Panc1 (cell line): ENCODE results near the gene PRF1. TPM values are rescaled to one million over a fixed set of nuclear protein-coding genes. Genes with fewer than 3 reads are reported as not detected.
"Not testable (repeated sequence)": the region's sequence is repeated elsewhere in the genome, so short reads cannot be mapped to it uniquely, and the experiment has no call there.

ENCODE experiments used
- ATAC-seq: fragments of 200-7000 bp; cut with Tn5 transposase; 2 replicates; pipeline ENCODE4 v1.9.1; 2020; ENCODE audit warnings: mild to moderate bottlenecking, moderate library complexity
- BruUV-seq: library from RNA; stranded (reverse); fragments of 400-500 nt; replicated peaks from 2 replicates; lab custom pipeline; 2021; lab: Mats Ljungman, UMichigan
- CTCF ChIA-PET: fragments of 300-600 bp; sonication (Branson Sonifier 250); formaldehyde crosslinking; loops from one replicate; lab custom pipeline; 2022; ENCODE audit warnings: antibody characterized with exemption; lab: Charles Lee
- POLR2A ChIA-PET: fragments of 300-600 bp; sonication (Branson Sonifier 250); formaldehyde crosslinking; loops from one replicate; lab custom pipeline; 2022; ENCODE audit warnings: antibody characterized with exemption; lab: Charles Lee
- DNase-seq: peaks from one replicate; pipeline ENCODE4 v3.0.0-alpha.2; 2010; ENCODE audit warnings: low read depth, low spot score
- H3K27ac ChIP-seq: 2 replicates; pipeline ENCODE4 v1.5.1; 2011; ENCODE audit warnings: mild to moderate bottlenecking, low read length, inconsistent platforms
- H3K27me3 ChIP-seq: fragments of 200-500 bp; sonication (Bioruptor generic); 2 replicates; pipeline ENCODE4 v1.6.0; 2014; ENCODE audit warnings: low read length, inconsistent platforms; ENCODE audit not compliant: control insufficient read depth, insufficient read depth
- H3K36me3 ChIP-seq: fragments of 200-500 bp; sonication (Bioruptor generic); 2 replicates; pipeline ENCODE4 v1.5.1; 2014; ENCODE audit warnings: inconsistent platforms, mild to moderate bottlenecking, low read length, moderate library complexity; ENCODE audit not compliant: control insufficient read depth, insufficient read depth
- H3K4me1 ChIP-seq: 2 replicates; pipeline ENCODE4 v1.5.1; 2011; ENCODE audit warnings: inconsistent platforms, mild to moderate bottlenecking, low read length, moderate library complexity; ENCODE audit not compliant: control insufficient read depth, insufficient read depth
- H3K4me3 ChIP-seq, 2 experiments: 2 replicates each; pipeline ENCODE4 v1.5.1; 2011 to 2012; ENCODE audit warnings: low read depth in 2 of 2, low read length in 2 of 2, mild to moderate bottlenecking in 2 of 2, inconsistent platforms in 1 of 2, moderate library complexity in 1 of 2
- H3K9me3 ChIP-seq: fragments of 200-500 bp; sonication (Bioruptor generic); 2 replicates; pipeline ENCODE4 v1.5.1; 2014; ENCODE audit warnings: low read depth, mild to moderate bottlenecking, inconsistent platforms, low read length, moderate library complexity; ENCODE audit not compliant: control insufficient read depth, insufficient read depth
- POLR2AphosphoS5 ChIP-seq: IDR thresholded peaks from 2 replicates; pipeline ENCODE4 v1.6.1; 2012; ENCODE audit warnings: mild to moderate bottlenecking, low read depth, low read length, moderate library complexity
- REST ChIP-seq, 2 experiments: IDR thresholded peaks; 2 replicates each; pipeline ENCODE4 v1.6.1; 2011 to 2012; ENCODE audit warnings: low read depth in 2 of 2, control low read depth in 1 of 2, low read length in 1 of 2, mild to moderate bottlenecking in 1 of 2, moderate library complexity in 1 of 2; ENCODE audit not compliant: insufficient read depth in 1 of 2
- SIN3A ChIP-seq: IDR thresholded peaks from 2 replicates; pipeline ENCODE4 v1.6.1; 2012; ENCODE audit warnings: low read depth, mild to moderate bottlenecking, low read length, moderate library complexity, borderline replicate concordance; ENCODE audit not compliant: insufficient read depth
- TCF7L2 ChIP-seq: IDR thresholded peaks from 2 replicates; pipeline ENCODE4 v1.6.1; 2011; ENCODE audit warnings: mild to moderate bottlenecking, low read depth, low read length, inconsistent platforms
- in situ Hi-C: cut with HindIII; loops from 2 replicates; pipeline ENCODE4 v1.10.0; 2016; ENCODE audit warnings: low sequenced_read_pairs, low pct_unique_long_range_greater_than_20kb
- intact Hi-C: fragments of 100-400 bp; cut with micrococcal nuclease; formaldehyde crosslinking; loops from one replicate; pipeline ENCODE4 v1.10.0; 2022; ENCODE audit not compliant: unreplicated experiment
- total RNA-seq: library from RNA; stranded (reverse); gene quantifications from one replicate; pipeline ENCODE4 v1.2.1, GENCODE V29; 2021; ENCODE audit not compliant: unreplicated experiment
- TF ChIP-seq, protein P1 (sequence below): fragments of 450-650 bp; IDR thresholded peaks from 2 replicates; pipeline ENCODE4 v1.5.1; 2017; ENCODE audit warnings: mild to moderate bottlenecking

PRF1 gene
- total RNA-seq, 1 experiment from 2014 or later = not detected

- no peaks in the 10 kb centered on the region for H3K36me3 ChIP-seq
- no peaks in the 10 kb centered on the region for H3K4me1 ChIP-seq
- in situ Hi-C loops (no loop called here), intact Hi-C loops (no loop called here)
- peaks cover 3% of the 10 kb centered on the region; the same call in 1 of the 2 replicates for H3K27me3 ChIP-seq
- ChIA-PET CTCF (no interaction called here), POLR2A (no interaction called here)
- BruUV-seq = no TSS peak
- ATAC-seq (no peak), DNase-seq (no peak)
- TF ChIP-seq, protein P1, sequence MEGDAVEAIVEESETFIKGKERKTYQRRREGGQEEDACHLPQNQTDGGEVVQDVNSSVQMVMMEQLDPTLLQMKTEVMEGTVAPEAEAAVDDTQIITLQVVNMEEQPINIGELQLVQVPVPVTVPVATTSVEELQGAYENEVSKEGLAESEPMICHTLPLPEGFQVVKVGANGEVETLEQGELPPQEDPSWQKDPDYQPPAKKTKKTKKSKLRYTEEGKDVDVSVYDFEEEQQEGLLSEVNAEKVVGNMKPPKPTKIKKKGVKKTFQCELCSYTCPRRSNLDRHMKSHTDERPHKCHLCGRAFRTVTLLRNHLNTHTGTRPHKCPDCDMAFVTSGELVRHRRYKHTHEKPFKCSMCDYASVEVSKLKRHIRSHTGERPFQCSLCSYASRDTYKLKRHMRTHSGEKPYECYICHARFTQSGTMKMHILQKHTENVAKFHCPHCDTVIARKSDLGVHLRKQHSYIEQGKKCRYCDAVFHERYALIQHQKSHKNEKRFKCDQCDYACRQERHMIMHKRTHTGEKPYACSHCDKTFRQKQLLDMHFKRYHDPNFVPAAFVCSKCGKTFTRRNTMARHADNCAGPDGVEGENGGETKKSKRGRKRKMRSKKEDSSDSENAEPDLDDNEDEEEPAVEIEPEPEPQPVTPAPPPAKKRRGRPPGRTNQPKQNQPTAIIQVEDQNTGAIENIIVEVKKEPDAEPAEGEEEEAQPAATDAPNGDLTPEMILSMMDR = no peak
- TF ChIP-seq REST (IDR thresholded peaks at IDR 0.05; ENCODE audit: insufficient read depth in 1 of 2, low read depth in 2 of 2, low read length in 1 of 2) = no peak
- no peak for TF ChIP-seq POLR2AphosphoS5
- no peak for TF ChIP-seq SIN3A
- TF ChIP-seq TCF7L2 = no peak
- no peak overlapping the region for H3K27ac ChIP-seq
- H3K9me3 ChIP-seq = no peaks in the 10 kb centered on the region
- H3K4me3 ChIP-seq = no peak overlapping the region
Measured at GRCh38 chr10:70582793-70583668, 19.5 kb downstream of the PRF1 start.

DNA sequence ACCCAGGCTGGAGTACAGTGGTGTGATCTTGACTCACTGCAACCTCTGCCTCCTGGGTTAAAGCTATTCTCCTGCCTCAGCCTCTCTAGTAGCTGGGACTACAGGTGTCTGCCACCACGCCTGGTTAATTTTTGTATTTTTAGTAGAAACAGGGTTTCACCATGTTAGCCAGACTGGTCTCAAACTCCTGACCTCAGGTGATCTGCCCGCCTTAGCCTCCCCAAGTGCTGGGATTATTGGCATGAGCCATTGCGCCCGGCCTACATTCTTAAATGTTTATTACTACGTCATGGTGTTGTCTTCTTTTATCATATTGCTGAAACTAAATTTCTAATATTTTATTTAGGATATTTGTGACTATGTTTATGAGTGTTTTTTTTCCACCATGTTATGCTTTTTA, 21.4 kb downstream of the PRF1 start:
- DNase-seq, CTCF ChIA-PET, H3K27ac ChIP-seq, H3K4me1 ChIP-seq, H3K9me3 ChIP-seq, POLR2A ChIA-PET, BruUV-seq, H3K4me3 ChIP-seq, in situ Hi-C loops, ATAC-seq, H3K36me3 ChIP-seq, intact Hi-C loops, H3K27me3 ChIP-seq: not testable (repeated sequence)
